Osteoblast (primary cell): ENCODE data around the gene TBCEL. TPM values are rescaled to one million over a fixed set of nuclear protein-coding genes. Genes with fewer than 3 reads are reported as not detected.

ENCODE experiments used
- DNase-seq: peaks from one replicate; pipeline ENCODE4 v3.0.0; 2011; ENCODE audit warnings: low spot score, mixed read lengths; ENCODE audit not compliant: insufficient read length; ENCODE audit errors: missing footprints
- H2AFZ ChIP-seq: 2 replicates; pipeline ENCODE4 v1.6.0; 2011; ENCODE audit warnings: mild to moderate bottlenecking, low read length
- H3K27ac ChIP-seq: 2 replicates; pipeline ENCODE4 v1.5.1; 2011; ENCODE audit warnings: mild to moderate bottlenecking, low read depth, low read length, moderate library complexity
- H3K27me3 ChIP-seq: 2 replicates; pipeline ENCODE4 v1.6.0; 2012; ENCODE audit warnings: mild to moderate bottlenecking, control low read depth, inconsistent platforms, low read length, moderate library complexity; ENCODE audit not compliant: insufficient read depth
- H3K36me3 ChIP-seq: 2 replicates; pipeline ENCODE4 v1.5.1; 2011; ENCODE audit warnings: mild to moderate bottlenecking, low read length, control low read depth, moderate library complexity; ENCODE audit not compliant: insufficient read depth
- H3K4me1 ChIP-seq: 2 replicates; pipeline ENCODE4 v1.5.1; 2011; ENCODE audit warnings: mild to moderate bottlenecking, low read length, control low read depth, moderate library complexity; ENCODE audit not compliant: insufficient read depth
- H3K4me2 ChIP-seq: 2 replicates; pipeline ENCODE4 v1.6.0; 2011; ENCODE audit warnings: mild to moderate bottlenecking, low read length; ENCODE audit not compliant: insufficient read depth
- H3K4me3 ChIP-seq: fragments of 200-600 bp; sonication (generic); 3 replicates; pipeline ENCODE4 v1.5.1; 2012; ENCODE audit warnings: mild to moderate bottlenecking, low read length, inconsistent platforms; ENCODE audit not compliant: insufficient read depth
- H3K79me2 ChIP-seq: 2 replicates; pipeline ENCODE4 v1.6.0; 2012; ENCODE audit warnings: mild to moderate bottlenecking, low read length, control low read depth, inconsistent platforms; ENCODE audit not compliant: insufficient read depth
- H3K9me3 ChIP-seq: 2 replicates; pipeline ENCODE4 v1.5.1; 2011; ENCODE audit warnings: low read depth, low read length, control low read depth
- H4K20me1 ChIP-seq: 2 replicates; pipeline ENCODE4 v1.6.0; 2012; ENCODE audit warnings: mild to moderate bottlenecking, low read length, control low read depth; ENCODE audit not compliant: insufficient read depth
- total RNA-seq: library from RNA; depleted of rRNA; stranded (reverse); fragments of >200 nt; gene quantifications from 2 replicates; pipeline ENCODE4 v1.2.3, GENCODE V29; 2012
- TF ChIP-seq, protein P1 (sequence below): IDR thresholded peaks from 2 replicates; pipeline ENCODE4 v1.5.1; 2011; ENCODE audit warnings: mild to moderate bottlenecking, low read depth, low read length, moderate library complexity; ENCODE audit errors: extremely low read depth

TBCEL gene
- total RNA-seq, 1 donor = 41.6 TPM

GRCh38 chr11:121048464-121049233, 24.7 kb downstream of the TBCEL start:
- Histone ChIP-seq H3K4me3 (no peak overlapping the region), H3K4me1 (no peaks in the 10 kb centered on the region), H3K9me3 (no peaks in the 10 kb centered on the region), H2AFZ (no peak overlapping the region), H3K27ac (no peak overlapping the region), H3K79me2 (peaks cover 4% of the 10 kb centered on the region), H3K36me3 (peaks cover 13% of the 10 kb centered on the region), H4K20me1 (peaks cover 11% of the 10 kb centered on the region), H3K4me2 (no peak overlapping the region), H3K27me3 (no peaks in the 10 kb centered on the region)
- TF ChIP-seq, protein P1, sequence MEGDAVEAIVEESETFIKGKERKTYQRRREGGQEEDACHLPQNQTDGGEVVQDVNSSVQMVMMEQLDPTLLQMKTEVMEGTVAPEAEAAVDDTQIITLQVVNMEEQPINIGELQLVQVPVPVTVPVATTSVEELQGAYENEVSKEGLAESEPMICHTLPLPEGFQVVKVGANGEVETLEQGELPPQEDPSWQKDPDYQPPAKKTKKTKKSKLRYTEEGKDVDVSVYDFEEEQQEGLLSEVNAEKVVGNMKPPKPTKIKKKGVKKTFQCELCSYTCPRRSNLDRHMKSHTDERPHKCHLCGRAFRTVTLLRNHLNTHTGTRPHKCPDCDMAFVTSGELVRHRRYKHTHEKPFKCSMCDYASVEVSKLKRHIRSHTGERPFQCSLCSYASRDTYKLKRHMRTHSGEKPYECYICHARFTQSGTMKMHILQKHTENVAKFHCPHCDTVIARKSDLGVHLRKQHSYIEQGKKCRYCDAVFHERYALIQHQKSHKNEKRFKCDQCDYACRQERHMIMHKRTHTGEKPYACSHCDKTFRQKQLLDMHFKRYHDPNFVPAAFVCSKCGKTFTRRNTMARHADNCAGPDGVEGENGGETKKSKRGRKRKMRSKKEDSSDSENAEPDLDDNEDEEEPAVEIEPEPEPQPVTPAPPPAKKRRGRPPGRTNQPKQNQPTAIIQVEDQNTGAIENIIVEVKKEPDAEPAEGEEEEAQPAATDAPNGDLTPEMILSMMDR = no peak
- peak; percentile 70 for DNase-seq

- no peak for DNase-seq
- Histone ChIP-seq H4K20me1 (peaks cover 5% of the 10 kb centered on the region), H2AFZ (no peak overlapping the region), H3K4me2 (no peak overlapping the region), H3K9me3 (no peaks in the 10 kb centered on the region), H3K79me2 (no peaks in the 10 kb centered on the region), H3K27ac (no peak overlapping the region), H3K36me3 (peaks cover 21% of the 10 kb centered on the region), H3K4me3 (no peak overlapping the region), H3K27me3 (no peaks in the 10 kb centered on the region), H3K4me1 (no peaks in the 10 kb centered on the region)
- TF ChIP-seq, protein P1 = no peak
Observed at GRCh38 chr11:121053244-121053643, 29.3 kb downstream of the TBCEL start.

- Histone ChIP-seq H3K27ac (no peak overlapping the region), H4K20me1 (no peaks in the 10 kb centered on the region), H3K27me3 (no peaks in the 10 kb centered on the region)
Observed at GRCh38 chr11:121054266-121054665, 30.4 kb downstream of the TBCEL start.

GRCh38 chr11:121055076-121055475, 31.2 kb downstream of the TBCEL start:
- no peak overlapping the region for H3K4me2 ChIP-seq
- H3K79me2 ChIP-seq = no peaks in the 10 kb centered on the region
- H3K4me3 ChIP-seq = no peak overlapping the region
- no peaks in the 10 kb centered on the region for H3K9me3 ChIP-seq
- no peak overlapping the region for H2AFZ ChIP-seq
- TF ChIP-seq, protein P1 = no peak
- peaks cover 29% of the 10 kb centered on the region for H3K36me3 ChIP-seq
- no peaks in the 10 kb centered on the region for H3K27me3 ChIP-seq
- H4K20me1 ChIP-seq = no peaks in the 10 kb centered on the region
- no peaks in the 10 kb centered on the region for H3K4me1 ChIP-seq
- DNase-seq = no peak
- no peak overlapping the region for H3K27ac ChIP-seq

More at GRCh38 chr11:121054266-121054665, 30.4 kb downstream of the TBCEL start:
- Histone ChIP-seq H3K79me2 (no peaks in the 10 kb centered on the region), H2AFZ (no peak overlapping the region), H3K9me3 (no peaks in the 10 kb centered on the region), H3K4me2 (no peak overlapping the region), H3K36me3 (peaks cover 26% of the 10 kb centered on the region), H3K4me1 (no peaks in the 10 kb centered on the region), H3K4me3 (no peak overlapping the region)
- TF ChIP-seq, protein P1 = no peak
- no peak for DNase-seq
